Pancreas (tissue), 10 donors: ENCODE data around the gene CRIM1. TPM values are rescaled to one million over a fixed set of nuclear protein-coding genes. Genes with fewer than 3 reads are reported as not detected.

Source experiments
- ATAC-seq, 4 donors: fragments of 200-7000 bp; cut with Tn5 transposase; one replicate each; pipeline versions ENCODE4 v1.8.0 to v1.9.1; 2020; ENCODE audit warnings: mild to moderate bottlenecking in 4 of 4, moderate library complexity in 4 of 4
- DNase-seq, 6 donors: peaks; one replicate each; pipeline ENCODE4 v3.0.0-alpha.2; 2020
- FAIRE-seq: peaks from 2 replicates; lab custom pipeline; 2012; peaks lifted over from hg19 to GRCh38; lab: Jason Lieb, UNC
- H3K27ac ChIP-seq, 4 donors: fragments of 200-600 bp; sonication (generic); 1 replicate in 3 of 4; 2 replicates in 1 of 4; pipeline versions ENCODE4 v1.5.0 to v1.8.0; 2020
- H3K27me3 ChIP-seq, 4 donors: fragments of 200-600 bp; one replicate each; pipeline ENCODE4 v1.8.0; 2021
- H3K36me3 ChIP-seq, 3 donors: fragments of 200-600 bp; sonication (generic) in 1 of 3; one replicate each; pipeline versions ENCODE4 v1.5.0 to v1.8.0; 2020 to 2021
- H3K4me1 ChIP-seq, 3 donors: fragments of 200-600 bp; one replicate each; pipeline ENCODE4 v1.8.0; 2021
- H3K4me3 ChIP-seq, 4 donors: fragments of 200-600 bp; sonication (generic) in 2 of 4; one replicate each; pipeline versions ENCODE4 v1.5.0 to v1.8.0; 2020 to 2021
- H3K9me3 ChIP-seq, 4 donors: fragments of 200-600 bp; one replicate each; pipeline ENCODE4 v1.8.0; 2021
- WGBS, 2 donors: extraction: QIAGEN DNeasy Blood & Tissue Kit; methylation state at CpG; one replicate each; pipeline ENCODE4 v1.1.7; 2013; 5-methylcytosine and 5-hydroxymethylcytosine counted together
- intact Hi-C, 3 donors: fragments of 100-400 bp; cut with DNase I; formaldehyde crosslinking; loops; one replicate each; pipeline versions ENCODE4 v1.11.1 to v1.14.2; 2022
- polyA plus RNA-seq, 2 donors: library from polyadenylated mRNA; stranded (reverse); fragments of 200-250 nt; gene quantifications; one replicate each; pipeline ENCODE4 v1.2.3, GENCODE V29; 2013
- total RNA-seq, 6 donors: library from RNA; stranded (reverse); fragmentation: NEBNext Ultra II Directional in 4 of 6; extraction: Animal tissue kit (Norgen Biotek cat#: 25700) in 4 of 6; gene quantifications; one replicate each; pipeline versions ENCODE4 v1.2.1 to v1.2.4, GENCODE V29; 2021 to 2023
- TF ChIP-seq, protein P1 (sequence below), 4 donors: fragments of 200-600 bp; sonication (generic) in 3 of 4; IDR thresholded peaks; one replicate each; pipeline versions ENCODE4 v1.5.0 to v1.8.0; 2021; ENCODE audit warnings: antibody characterized with exemption in 4 of 4
- donor health status: healthy with polysubstance abuse.
- donor health status: DM: no; HTN: no; CAD: no; lungs with moderate emphysema.
- donor health status: DM: no; HTN: no; CAD: no.
- donor health status: control.
- donor health status: control.
- donor health status: Bipolar disorder and iron deficiency.
- donor health status: DM: yes; HTN: yes; CAD: no.
- donor health status: DM: no; HTN: no; CAD: no.
- donor health status: DM: no; HTN: no; CAD: no.
- donor health status: DM: yes; HTN: yes; CAD: no.

CRIM1 gene
- total and polyA plus RNA-seq, 8 donors: 5.2 to 29.1 (median 20.2) TPM

DNA sequence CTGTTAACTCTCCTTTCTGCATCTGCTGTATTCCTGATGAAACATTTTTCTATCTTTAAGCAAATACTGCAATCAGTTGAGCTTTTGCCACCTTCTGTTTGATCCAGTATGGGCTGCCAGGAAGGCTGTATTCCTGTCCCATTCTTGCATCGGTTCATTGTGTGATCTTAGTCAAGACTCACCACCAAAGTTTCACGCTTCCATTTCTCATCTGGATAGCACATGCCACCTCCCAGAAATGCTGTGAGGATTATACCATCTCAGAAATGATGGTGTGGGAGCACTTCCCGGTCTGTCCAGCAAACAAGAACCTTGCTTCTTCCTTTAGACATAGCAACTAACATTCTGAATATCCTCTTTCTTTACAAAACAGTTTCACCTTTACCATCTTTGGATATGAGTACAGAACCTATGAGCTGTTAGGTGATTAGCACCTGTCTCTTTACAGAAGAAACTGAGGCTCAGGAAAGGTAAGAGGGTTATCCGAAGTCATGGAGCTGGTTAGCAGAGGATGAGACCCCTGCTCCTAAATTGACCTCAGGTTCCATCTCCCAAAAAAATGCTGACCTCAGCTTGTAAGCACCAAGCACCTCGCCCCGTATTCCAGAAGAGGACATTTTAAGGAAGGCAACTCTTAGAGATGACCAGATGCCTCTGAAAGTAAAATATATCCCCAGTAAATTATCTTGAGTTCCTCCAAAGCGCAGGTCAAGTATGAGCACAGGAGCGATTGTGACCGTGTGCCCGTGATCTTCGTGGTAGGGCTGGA, 185.6 kb downstream of the CRIM1 start:
- FAIRE-seq: no peak
- H3K4me3 ChIP-seq: no peak overlapping the region
- H3K27me3 ChIP-seq: no peaks in the 10 kb centered on the region
- H3K36me3 ChIP-seq: no peaks in the 10 kb centered on the region
- ATAC-seq: no peak
- DNase-seq: no peak
- intact Hi-C loops: no loop called here
- 81 to 84% methylated on average over 11 of the region's 11 CpGs for WGBS, 2 donors
- H3K9me3 ChIP-seq: no peaks in the 10 kb centered on the region
- H3K4me1 ChIP-seq: no peaks in the 10 kb centered on the region
- no peak overlapping the region for H3K27ac ChIP-seq
- TF ChIP-seq, protein P1, sequence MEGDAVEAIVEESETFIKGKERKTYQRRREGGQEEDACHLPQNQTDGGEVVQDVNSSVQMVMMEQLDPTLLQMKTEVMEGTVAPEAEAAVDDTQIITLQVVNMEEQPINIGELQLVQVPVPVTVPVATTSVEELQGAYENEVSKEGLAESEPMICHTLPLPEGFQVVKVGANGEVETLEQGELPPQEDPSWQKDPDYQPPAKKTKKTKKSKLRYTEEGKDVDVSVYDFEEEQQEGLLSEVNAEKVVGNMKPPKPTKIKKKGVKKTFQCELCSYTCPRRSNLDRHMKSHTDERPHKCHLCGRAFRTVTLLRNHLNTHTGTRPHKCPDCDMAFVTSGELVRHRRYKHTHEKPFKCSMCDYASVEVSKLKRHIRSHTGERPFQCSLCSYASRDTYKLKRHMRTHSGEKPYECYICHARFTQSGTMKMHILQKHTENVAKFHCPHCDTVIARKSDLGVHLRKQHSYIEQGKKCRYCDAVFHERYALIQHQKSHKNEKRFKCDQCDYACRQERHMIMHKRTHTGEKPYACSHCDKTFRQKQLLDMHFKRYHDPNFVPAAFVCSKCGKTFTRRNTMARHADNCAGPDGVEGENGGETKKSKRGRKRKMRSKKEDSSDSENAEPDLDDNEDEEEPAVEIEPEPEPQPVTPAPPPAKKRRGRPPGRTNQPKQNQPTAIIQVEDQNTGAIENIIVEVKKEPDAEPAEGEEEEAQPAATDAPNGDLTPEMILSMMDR (IDR thresholded peaks at IDR 0.05): no peak

DNA sequence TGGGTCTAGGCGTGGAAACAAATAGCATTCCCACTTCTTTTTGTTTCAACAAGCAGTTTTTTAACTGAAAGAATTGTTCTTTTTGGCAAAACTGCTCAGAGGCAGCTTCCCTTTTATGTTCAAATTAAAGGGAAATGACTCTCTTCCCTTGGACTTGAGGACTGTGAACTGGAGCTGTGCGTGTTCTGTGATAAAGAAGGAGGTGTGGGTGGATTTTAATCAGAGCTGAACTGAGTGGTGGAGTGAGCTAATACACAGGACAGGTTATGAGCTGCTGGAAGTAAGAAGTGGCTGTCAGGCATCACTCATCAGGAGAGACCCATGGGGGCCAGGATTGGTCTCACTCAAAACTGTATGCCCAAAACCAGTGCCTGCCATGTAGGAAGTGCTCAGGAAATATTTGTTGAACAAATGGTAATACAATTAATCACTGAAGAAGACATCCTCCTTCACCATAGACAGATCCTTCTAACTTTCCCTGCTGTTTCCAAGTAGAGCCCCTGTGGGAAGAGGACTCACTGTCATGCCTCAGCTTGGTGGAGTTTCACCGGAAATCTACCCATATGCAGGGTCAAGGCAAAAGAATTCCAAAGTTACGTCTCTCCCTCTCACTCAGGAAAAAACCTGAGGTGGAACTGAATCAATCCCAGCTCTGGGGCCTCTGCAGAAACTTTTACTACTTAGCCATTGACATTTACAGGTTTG, 186.5 kb downstream of the CRIM1 start:
- H3K36me3 ChIP-seq: no peaks in the 10 kb centered on the region
- intact Hi-C loops: no loop called here
- ATAC-seq (no peak), FAIRE-seq (no peak), DNase-seq (no peak)
- TF ChIP-seq, protein P1 (IDR thresholded peaks at IDR 0.05): no peak
- WGBS, 2 donors: 81 to 82% methylated on average over 4 of the region's 4 CpGs
- no peak overlapping the region for H3K4me3 ChIP-seq
- H3K4me1 ChIP-seq: no peaks in the 10 kb centered on the region
- no peak overlapping the region for H3K27ac ChIP-seq
- no peaks in the 10 kb centered on the region for H3K9me3 ChIP-seq
- H3K27me3 ChIP-seq: no peaks in the 10 kb centered on the region

DNA sequence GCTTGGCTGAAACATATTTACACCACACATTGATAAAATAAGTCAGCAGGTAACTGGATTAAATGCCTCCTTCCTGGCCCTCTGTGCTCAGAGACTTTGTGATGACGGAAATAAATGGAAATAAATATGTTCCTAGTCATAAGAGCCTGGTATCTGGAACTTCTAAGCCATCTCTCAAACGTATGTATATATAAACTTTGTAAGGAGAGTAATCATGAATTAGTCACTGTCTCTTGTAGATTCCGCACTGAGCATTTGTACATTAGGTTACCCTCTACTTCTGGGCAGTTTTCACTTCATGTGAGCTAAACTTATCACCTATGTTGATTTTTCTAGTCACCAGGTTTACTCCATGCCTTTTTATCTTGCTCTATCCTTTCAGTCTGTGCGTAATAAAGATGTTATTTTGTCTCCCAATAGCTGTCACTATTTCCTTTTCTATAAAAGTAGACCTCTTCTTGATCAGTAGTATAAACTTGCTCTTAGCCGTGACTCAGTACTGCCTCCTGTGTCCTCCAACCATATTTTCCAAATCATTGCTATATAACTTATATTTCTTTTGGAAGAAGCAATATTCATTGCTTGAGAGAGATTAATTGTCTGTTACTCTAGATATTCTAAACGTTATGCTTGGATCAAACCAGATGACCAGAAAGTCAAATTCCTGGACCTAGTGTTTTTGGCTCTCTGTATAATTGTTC, 189.2 kb downstream of the CRIM1 start:
- H3K27me3 ChIP-seq: no peaks in the 10 kb centered on the region
- H3K36me3 ChIP-seq: no peaks in the 10 kb centered on the region
- no peaks in the 10 kb centered on the region for H3K4me1 ChIP-seq
- no peak for FAIRE-seq
- intact Hi-C loops: no loop called here
- no peaks in the 10 kb centered on the region for H3K9me3 ChIP-seq
- no peak overlapping the region for H3K27ac ChIP-seq
- H3K4me3 ChIP-seq: no peak overlapping the region
- ATAC-seq: no peak
- 84 to 88% methylated on average over 6 of the region's 6 CpGs for WGBS, 2 donors
- TF ChIP-seq, protein P1 (IDR thresholded peaks at IDR 0.05): no peak
- no peak for DNase-seq

DNA sequence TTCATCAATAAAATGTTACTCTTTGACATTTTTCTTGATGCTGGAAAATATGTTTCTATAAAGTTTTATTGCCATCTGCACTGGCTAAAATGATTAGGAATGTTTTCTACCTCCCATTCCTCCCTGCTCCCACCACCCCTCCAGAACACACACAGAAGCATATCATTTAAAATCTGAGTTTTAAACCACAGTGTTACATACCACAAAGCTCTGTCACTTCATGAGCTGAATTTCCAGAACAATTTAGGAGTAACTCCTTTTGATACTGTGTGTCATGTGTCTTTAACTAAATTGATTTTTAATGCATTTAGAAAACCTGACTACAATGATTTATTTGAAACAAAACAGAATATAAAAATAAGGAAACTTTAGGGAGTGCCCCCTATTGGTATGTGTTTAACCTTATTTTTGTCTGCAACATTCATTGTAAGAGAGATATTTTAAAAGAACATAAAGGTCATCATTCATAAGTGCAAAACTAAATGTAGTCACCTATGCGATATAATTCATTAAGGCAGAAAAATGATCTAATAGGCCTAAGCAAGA, 190.4 kb downstream of the CRIM1 start:
- WGBS, 2 donors: 0 to 48% methylated on average over 1 of the region's 1 CpG
- no peak for FAIRE-seq
- H3K27ac ChIP-seq: no peak overlapping the region

More for the DNA sequence above, 190.4 kb downstream of the CRIM1 start:
- Histone ChIP-seq H3K36me3 (peaks cover 0 to 5% (median 0%) of the 10 kb centered on the region in 3 donors), H3K9me3 (no peaks in the 10 kb centered on the region), H3K4me3 (no peak overlapping the region), H3K4me1 (no peaks in the 10 kb centered on the region), H3K27me3 (no peaks in the 10 kb centered on the region)
- intact Hi-C loops: no loop called here
- TF ChIP-seq, protein P1 (IDR thresholded peaks at IDR 0.05): no peak
- ATAC-seq (no peak), DNase-seq (no peak)
